Tibial nerve (tissue), 4 donors: Measurements from ENCODE around the gene DOK6.

Experiments used
- CTCF ChIP-seq, 5 experiments: fragments of 200-600 bp in 3 of 5; fragments of 450-650 bp in 2 of 5; sonication (generic) in 3 of 5; IDR thresholded peaks; one replicate each; pipeline ENCODE4 v1.5.1; 2016 to 2019; ENCODE audit warnings: antibody characterized with exemption in 5 of 5, mild to moderate bottlenecking in 3 of 5, moderate library complexity in 2 of 5
- EP300 ChIP-seq, 2 donors: sonication (generic); formaldehyde crosslinking; IDR thresholded peaks; one replicate each; pipeline ENCODE4 v1.6.1; 2017; ENCODE audit warnings: antibody characterized with exemption in 2 of 2, mild to moderate bottlenecking in 1 of 2
- POLR2A ChIP-seq, 2 donors: fragments of 450-650 bp; IDR thresholded peaks; one replicate each; pipeline ENCODE4 v1.6.1; 2017; ENCODE audit warnings: antibody characterized with exemption in 2 of 2, mild to moderate bottlenecking in 2 of 2, moderate library complexity in 2 of 2

DNA sequence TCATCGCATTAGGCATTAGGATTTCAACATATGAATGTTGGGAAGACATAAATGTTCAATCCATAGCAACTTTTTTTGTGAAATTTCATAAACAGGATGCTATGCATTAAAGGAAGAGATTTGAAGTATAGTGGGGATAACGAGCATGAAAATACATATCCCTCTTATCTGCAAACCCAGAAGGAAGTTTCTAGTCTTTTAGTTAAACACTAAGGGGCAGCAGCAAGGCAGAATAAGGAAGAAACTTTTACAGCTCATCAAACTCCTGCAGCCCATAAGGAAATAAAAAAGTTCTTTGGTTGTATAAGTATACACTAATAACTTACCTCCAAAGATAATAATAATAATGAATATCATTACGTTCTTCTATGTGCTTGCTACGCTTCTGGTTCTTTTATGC lies 465.5 kb downstream of the DOK6 start:
- TF ChIP-seq CTCF (IDR thresholded peaks at IDR 0.05): no peak
- TF ChIP-seq EP300 (IDR thresholded peaks at IDR 0.05): no peak
- no peak for TF ChIP-seq POLR2A (IDR thresholded peaks at IDR 0.05)
